Endothelial cell of umbilical vein (primary cell): Measurements from ENCODE around the gene ZC3H18. TPM values are rescaled to one million over a fixed set of nuclear protein-coding genes. Genes with fewer than 3 reads are reported as not detected.

Experiments
- BruUV-seq: library from RNA; stranded (reverse); fragments of 400-500 nt; replicated peaks from 2 replicates; lab custom pipeline; 2021; lab: Mats Ljungman, UMichigan
- CTCF ChIA-PET: fragments of 300-600, 350-600 bp; sonication (Branson Sonifier 250); formaldehyde crosslinking; loops from one replicate; lab custom pipeline; 2021; ENCODE audit warnings: antibody characterized with exemption, inconsistent platforms; lab: Charles Lee
- POLR2A ChIA-PET: fragments of 300-600, 350-600 bp; sonication (Branson Sonifier 250); formaldehyde crosslinking; loops from one replicate; lab custom pipeline; 2021; ENCODE audit warnings: antibody characterized with exemption, inconsistent platforms; lab: Charles Lee
- DNase-seq: peaks from one replicate; pipeline ENCODE4 v3.0.0-alpha.2; 2011; ENCODE audit warnings: low read depth, low spot score
- FAIRE-seq: peaks from 2 replicates; lab custom pipeline; 2011; peaks lifted over from hg19 to GRCh38; lab: Jason Lieb, UNC
- H2AFZ ChIP-seq: 2 replicates; pipeline ENCODE4 v1.6.0; 2012; ENCODE audit warnings: low read depth, low read length, control low read depth, inconsistent platforms
- H3K27ac ChIP-seq: 2 replicates; pipeline ENCODE4 v1.5.1; 2011; ENCODE audit warnings: low read depth, mild to moderate bottlenecking, control low read depth, low read length, moderate library complexity; ENCODE audit not compliant: insufficient read depth
- H3K27me3 ChIP-seq, 2 experiments: 2 replicates each; pipeline versions ENCODE4 v1.6.0 to v1.6.1; 2011; ENCODE audit warnings: low read length in 2 of 2, mixed read lengths in 1 of 2; ENCODE audit not compliant: control insufficient read depth in 2 of 2, insufficient read depth in 2 of 2
- H3K36me3 ChIP-seq, 2 experiments: 2 replicates in 1 of 2; 3 replicates in 1 of 2; pipeline ENCODE4 v1.5.1; 2011; ENCODE audit warnings: low read length in 2 of 2, mild to moderate bottlenecking in 1 of 2, moderate library complexity in 1 of 2; ENCODE audit not compliant: control insufficient read depth in 2 of 2, insufficient read depth in 2 of 2; ENCODE audit errors: extremely low read depth in 1 of 2
- H3K4me1 ChIP-seq: 3 replicates; pipeline ENCODE4 v1.5.1; 2011; ENCODE audit warnings: mild to moderate bottlenecking, low read length; ENCODE audit not compliant: control insufficient read depth, insufficient read depth; ENCODE audit errors: extremely low read depth
- H3K4me2 ChIP-seq: 2 replicates; pipeline ENCODE4 v1.6.1; 2011; ENCODE audit warnings: low read length, control low read depth, mixed read lengths; ENCODE audit not compliant: insufficient read depth
- H3K4me3 ChIP-seq, 3 experiments: fragments of 200-600 bp in 1 of 3; sonication (generic), shearing (Covaris generic) in 1 of 3; replicated peaks in 1 of 3; 2 replicates each; pipeline ENCODE4 v1.5.1; 2011 to 2016; ENCODE audit warnings: control low read depth in 3 of 3, low read length in 3 of 3, mild to moderate bottlenecking in 2 of 3, inconsistent platforms in 1 of 3, low read depth in 1 of 3, moderate library complexity in 1 of 3; ENCODE audit not compliant: insufficient read depth in 1 of 3
- H3K79me2 ChIP-seq: 2 replicates; pipeline ENCODE4 v1.6.0; 2012; ENCODE audit warnings: low read length, inconsistent platforms; ENCODE audit not compliant: control insufficient read depth, insufficient read depth
- H3K9ac ChIP-seq: replicated peaks from 2 replicates; pipeline ENCODE3; 2011; ENCODE audit warnings: low read length, control low read depth; ENCODE audit not compliant: insufficient read depth; ENCODE audit errors: extremely low read depth
- H3K9me1 ChIP-seq: replicated peaks from 3 replicates; pipeline ENCODE4 v1.6.0; 2011; ENCODE audit warnings: mild to moderate bottlenecking, low read length; ENCODE audit not compliant: control insufficient read depth, insufficient read depth; ENCODE audit errors: extremely low read depth
- H3K9me3 ChIP-seq: replicated peaks from 2 replicates; pipeline ENCODE4 v1.5.1; 2012; ENCODE audit warnings: low read length, inconsistent platforms; ENCODE audit not compliant: control insufficient read depth, insufficient read depth
- H4K20me1 ChIP-seq: replicated peaks from 2 replicates; pipeline ENCODE3; 2011; ENCODE audit warnings: mild to moderate bottlenecking, low read length; ENCODE audit not compliant: control insufficient read depth, insufficient read depth; ENCODE audit errors: extremely low read depth
- EZH2 ChIP-seq: IDR thresholded peaks from 2 replicates; pipeline ENCODE4 v1.6.1; 2012; ENCODE audit warnings: borderline replicate concordance, low read depth, mild to moderate bottlenecking, moderate library complexity, low read length, inconsistent platforms; ENCODE audit not compliant: severe bottlenecking
- FOS ChIP-seq: IDR thresholded peaks from 2 replicates; pipeline ENCODE4 v1.6.1; 2011; ENCODE audit warnings: mild to moderate bottlenecking, low read length, moderate library complexity, borderline replicate concordance; ENCODE audit not compliant: insufficient read depth
- GATA2 ChIP-seq: IDR thresholded peaks from 2 replicates; pipeline ENCODE4 v1.7.0; 2011; ENCODE audit warnings: low read depth, mild to moderate bottlenecking, moderate library complexity, mixed read lengths, low read length; ENCODE audit not compliant: insufficient read length, insufficient read depth
- MYC ChIP-seq: IDR thresholded peaks from one replicate; pipeline ENCODE4 v1.6.1; 2011; ENCODE audit warnings: mild to moderate bottlenecking, low read depth, low read length
- POLR2A ChIP-seq: IDR thresholded peaks from 2 replicates; pipeline ENCODE4 v1.6.1; 2012; ENCODE audit warnings: low read depth, mild to moderate bottlenecking, control low read depth, low read length
- POLR2AphosphoS5 ChIP-seq: IDR thresholded peaks from 2 replicates; pipeline ENCODE4 v1.6.1; 2012; ENCODE audit warnings: low read depth, mild to moderate bottlenecking, control low read depth, low read length, moderate library complexity; ENCODE audit not compliant: insufficient read depth
- dilution Hi-C: fragments of 300-500 bp; cut with MboI; formaldehyde crosslinking; loops from one replicate; pipeline ENCODE4 v1.15.0; 2019; ENCODE audit warnings: low sequenced_read_pairs; ENCODE audit not compliant: extremely low pct_ligation_motif_present
- intact Hi-C: fragments of 100-400 bp; cut with micrococcal nuclease; formaldehyde crosslinking; loops from one replicate; pipeline ENCODE4 v1.10.0; 2022
- polyA plus RNA-seq, 4 experiments: library from polyadenylated mRNA; depleted of rRNA in 3 of 4; stranded (reverse) in 3 of 4; unstranded in 1 of 4; fragments of >200 nt; gene quantifications; 2 replicates each; pipeline versions ENCODE4 v1.2.1 to v1.2.3, GENCODE V29; 2011 to 2012; ENCODE audit warnings: missing spikeins in 1 of 4
- total RNA-seq: library from RNA; stranded (reverse); gene quantifications from 2 replicates; pipeline ENCODE4 v1.2.3, GENCODE V29; 2021
- TF ChIP-seq, protein P1 (sequence below): IDR thresholded peaks from 2 replicates; pipeline ENCODE4 v1.6.1; 2011; ENCODE audit not compliant: insufficient read depth, insufficient read length

ZC3H18 gene
- total and polyA plus RNA-seq, 2 donors (not counting 3 experiments of a cell fraction or from before 2014, with no cell fraction given) = 12.1 to 52.8 TPM

DNA sequence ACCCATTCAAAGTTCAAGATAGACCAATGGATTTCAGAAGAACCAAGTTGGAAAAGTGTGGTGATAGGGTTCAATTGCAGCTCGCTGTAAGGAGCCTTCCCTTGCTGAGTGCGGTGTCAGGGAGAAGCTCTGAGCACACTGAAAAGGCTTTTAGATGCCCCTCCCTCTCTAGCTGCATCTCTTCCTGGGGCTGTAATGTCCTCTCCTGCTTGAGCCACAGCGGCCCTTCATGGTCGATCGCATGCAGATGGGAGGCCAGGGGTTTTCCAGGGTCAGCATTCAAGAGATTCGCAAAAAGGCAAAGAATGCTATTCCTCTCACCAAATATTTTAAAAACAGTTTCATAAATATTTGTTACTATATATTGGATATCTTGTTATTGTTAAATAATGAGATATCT is 23.7 kb downstream of the ZC3H18 start:
- Histone ChIP-seq H3K79me2 (peaks cover 8% of the 10 kb centered on the region), H3K4me1 (peaks cover 5% of the 10 kb centered on the region), H3K4me2 (no peak overlapping the region), H3K9me3 (no peaks in the 10 kb centered on the region), H2AFZ (no peak overlapping the region), H3K9ac (no peak overlapping the region), H4K20me1 (no peaks in the 10 kb centered on the region), H3K36me3 (peaks cover 2 to 17% of the 10 kb centered on the region in 2 experiments), H3K27me3 (no peaks in the 10 kb centered on the region), H3K27ac (no peak overlapping the region), H3K9me1 (no peaks in the 10 kb centered on the region), H3K4me3 (no peak overlapping the region)
- DNase-seq (no peak), FAIRE-seq (no peak)
- BruUV-seq = no TSS peak
- intact Hi-C loops (no loop called here), dilution Hi-C loops (no loop called here)
- ChIA-PET CTCF (no interaction called here), POLR2A (no interaction called here)
- no peak for TF ChIP-seq GATA2
- TF ChIP-seq POLR2AphosphoS5 = no peak
- TF ChIP-seq FOS = no peak

DNA sequence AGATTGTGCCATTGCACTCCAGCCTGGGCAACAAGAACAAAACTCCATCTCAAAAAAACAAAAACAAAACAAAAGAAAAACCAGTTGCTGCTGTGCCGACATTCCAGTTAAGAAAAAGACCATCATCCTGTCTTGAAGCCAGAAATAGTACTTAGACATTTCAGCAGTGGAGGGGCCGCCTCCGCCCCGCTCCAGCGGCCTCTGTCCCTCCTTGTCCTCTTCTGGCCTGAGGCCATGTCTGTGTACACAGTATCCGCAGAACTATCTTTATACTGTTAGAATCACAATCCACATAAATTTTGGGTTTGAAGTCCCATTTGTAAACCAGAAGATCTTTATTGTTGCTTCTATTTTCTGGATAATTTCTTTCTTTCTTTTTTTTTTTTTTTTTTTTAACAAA is 24.9 kb downstream of the ZC3H18 start:
- intact Hi-C loops = no loop called here
- Histone ChIP-seq H3K27me3 (no peaks in the 10 kb centered on the region), H3K9me3 (no peaks in the 10 kb centered on the region), H3K9me1 (no peaks in the 10 kb centered on the region), H3K36me3 (peaks cover 2 to 22% of the 10 kb centered on the region in 2 experiments), H3K27ac (no peak overlapping the region), H3K4me2 (no peak overlapping the region), H4K20me1 (no peaks in the 10 kb centered on the region), H3K79me2 (peaks cover 8% of the 10 kb centered on the region), H2AFZ (no peak overlapping the region), H3K9ac (no peak overlapping the region), H3K4me1 (peaks cover 5% of the 10 kb centered on the region), H3K4me3 (no peak overlapping the region)
- no peak for TF ChIP-seq EZH2
- no peak for TF ChIP-seq POLR2A
- TF ChIP-seq, protein P1, sequence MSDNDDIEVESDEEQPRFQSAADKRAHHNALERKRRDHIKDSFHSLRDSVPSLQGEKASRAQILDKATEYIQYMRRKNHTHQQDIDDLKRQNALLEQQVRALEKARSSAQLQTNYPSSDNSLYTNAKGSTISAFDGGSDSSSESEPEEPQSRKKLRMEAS = no peak
- no peak for TF ChIP-seq FOS
- no peak for TF ChIP-seq MYC
- dilution Hi-C loops = no loop called here
- ChIA-PET POLR2A (no interaction called here), CTCF (no interaction called here)
- DNase-seq (no peak), FAIRE-seq (no peak)
- no TSS peak for BruUV-seq
